ENCODE data around the gene MYO16. TPM values are rescaled to one million over a fixed set of nuclear protein-coding genes. Genes with fewer than 3 reads are reported as not detected.

MYO16 gene
- total and polyA plus RNA-seq, 8 donors = 1.1 to 2.5 (median 1.7) TPM

- Histone ChIP-seq H3K36me3 (no peaks in the 10 kb centered on the region), H3K27me3 (no peaks in the 10 kb centered on the region), H3K9me3 (no peaks in the 10 kb centered on the region), H3K4me1 (no peaks in the 10 kb centered on the region), H3K4me3 (no peak overlapping the region), H3K27ac (no peak overlapping the region)
- intact Hi-C loops (cut with DNase I) = no loop called here
- ATAC-seq = no peak
- TF ChIP-seq, protein P1, sequence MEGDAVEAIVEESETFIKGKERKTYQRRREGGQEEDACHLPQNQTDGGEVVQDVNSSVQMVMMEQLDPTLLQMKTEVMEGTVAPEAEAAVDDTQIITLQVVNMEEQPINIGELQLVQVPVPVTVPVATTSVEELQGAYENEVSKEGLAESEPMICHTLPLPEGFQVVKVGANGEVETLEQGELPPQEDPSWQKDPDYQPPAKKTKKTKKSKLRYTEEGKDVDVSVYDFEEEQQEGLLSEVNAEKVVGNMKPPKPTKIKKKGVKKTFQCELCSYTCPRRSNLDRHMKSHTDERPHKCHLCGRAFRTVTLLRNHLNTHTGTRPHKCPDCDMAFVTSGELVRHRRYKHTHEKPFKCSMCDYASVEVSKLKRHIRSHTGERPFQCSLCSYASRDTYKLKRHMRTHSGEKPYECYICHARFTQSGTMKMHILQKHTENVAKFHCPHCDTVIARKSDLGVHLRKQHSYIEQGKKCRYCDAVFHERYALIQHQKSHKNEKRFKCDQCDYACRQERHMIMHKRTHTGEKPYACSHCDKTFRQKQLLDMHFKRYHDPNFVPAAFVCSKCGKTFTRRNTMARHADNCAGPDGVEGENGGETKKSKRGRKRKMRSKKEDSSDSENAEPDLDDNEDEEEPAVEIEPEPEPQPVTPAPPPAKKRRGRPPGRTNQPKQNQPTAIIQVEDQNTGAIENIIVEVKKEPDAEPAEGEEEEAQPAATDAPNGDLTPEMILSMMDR (IDR thresholded peaks at IDR 0.05) = no peak
- DNase-seq = no peak
Measured at GRCh38 chr13:109028624-109029023, 399.2 kb downstream of the MYO16 start.

- Histone ChIP-seq H3K4me3 (no peak overlapping the region), H3K27ac (no peak overlapping the region), H3K36me3 (no peaks in the 10 kb centered on the region), H3K27me3 (no peaks in the 10 kb centered on the region), H3K4me1 (no peaks in the 10 kb centered on the region), H3K9me3 (no peaks in the 10 kb centered on the region)
- DNase-seq (no peak), ATAC-seq (no peak)
- TF ChIP-seq, protein P1 (IDR thresholded peaks at IDR 0.05) = no peak
- intact Hi-C loops (cut with DNase I) = no loop called here
Measured at GRCh38 chr13:109033090-109033489, 403.7 kb downstream of the MYO16 start.

DNA sequence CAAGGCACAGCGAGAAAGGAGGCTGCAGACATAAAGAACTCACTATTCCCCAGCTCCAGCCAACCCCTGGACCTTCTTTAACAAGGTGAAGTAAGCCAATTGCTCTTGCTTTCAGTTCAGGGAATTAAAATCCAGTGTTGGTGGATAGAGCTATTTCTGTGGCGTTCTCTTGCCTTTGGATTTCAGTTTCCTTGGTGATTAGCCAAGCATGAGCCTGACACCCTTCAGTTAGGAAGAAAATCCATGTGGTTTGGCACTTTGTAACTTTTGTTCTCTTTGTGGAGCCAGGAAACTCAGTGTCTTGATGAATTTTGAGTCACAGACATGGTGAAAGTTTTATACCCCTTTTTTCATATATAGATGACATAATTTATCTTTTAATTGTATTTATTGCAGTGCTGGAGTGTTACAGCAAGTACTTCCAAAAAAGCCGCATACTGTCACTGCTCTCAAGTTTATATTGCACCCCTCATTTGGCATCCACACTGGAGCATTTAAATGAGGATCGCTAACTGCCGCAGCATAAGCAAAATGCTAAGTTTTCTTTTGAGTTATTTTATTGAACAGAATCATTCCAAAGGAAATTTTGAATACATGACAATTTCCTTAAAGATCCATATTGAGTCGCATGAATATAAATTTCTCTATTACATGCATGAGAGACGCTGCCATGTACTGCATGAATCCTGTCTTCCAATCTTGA is 406.8 kb downstream of the MYO16 start:
- H3K4me3 ChIP-seq = no peak overlapping the region
- no peak overlapping the region for H3K27ac ChIP-seq
- ATAC-seq (no peak), DNase-seq (peak in 1 of 4 donors; percentile 3)
- H3K4me1 ChIP-seq = no peaks in the 10 kb centered on the region
- no peaks in the 10 kb centered on the region for H3K36me3 ChIP-seq
- intact Hi-C loops (cut with DNase I) = no loop called here
- no peaks in the 10 kb centered on the region for H3K9me3 ChIP-seq
- TF ChIP-seq, protein P1 (IDR thresholded peaks at IDR 0.05) = no peak
- H3K27me3 ChIP-seq = no peaks in the 10 kb centered on the region

- H3K27me3 ChIP-seq = no peaks in the 10 kb centered on the region
- H3K4me1 ChIP-seq = no peaks in the 10 kb centered on the region
- intact Hi-C loops (cut with DNase I) = no loop called here
- TF ChIP-seq, protein P1 (IDR thresholded peaks at IDR 0.05) = no peak
- no peak overlapping the region for H3K4me3 ChIP-seq
- H3K9me3 ChIP-seq = no peaks in the 10 kb centered on the region
- DNase-seq (no peak), ATAC-seq (no peak)
- H3K36me3 ChIP-seq = no peaks in the 10 kb centered on the region
- H3K27ac ChIP-seq = no peak overlapping the region
Measured at GRCh38 chr13:109043636-109044035, 414.2 kb downstream of the MYO16 start.

- ATAC-seq (no peak), DNase-seq (no peak)
- Histone ChIP-seq H3K4me3 (no peak overlapping the region), H3K27me3 (no peaks in the 10 kb centered on the region), H3K27ac (no peak overlapping the region), H3K4me1 (no peaks in the 10 kb centered on the region), H3K9me3 (no peaks in the 10 kb centered on the region), H3K36me3 (no peaks in the 10 kb centered on the region)
- TF ChIP-seq, protein P1 (IDR thresholded peaks at IDR 0.05) = no peak
- intact Hi-C loops (cut with DNase I) = no loop called here
Measured at GRCh38 chr13:109055850-109056249, 426.4 kb downstream of the MYO16 start.

Data from left lung (tissue), 10 donors.